B cell (primary cell): ENCODE data around the gene PPP1R18. TPM values are rescaled to one million over a fixed set of nuclear protein-coding genes. Genes with fewer than 3 reads are reported as not detected.

Experiments used
- ATAC-seq: fragments of 200-7000 bp; cut with Tn5 transposase; one replicate; pipeline ENCODE4 v1.10.0; 2021; ENCODE audit warnings: low read depth, mild to moderate bottlenecking, moderate number of reproducible peaks, moderate library complexity
- CTCF ChIA-PET: fragments of 350-600 bp; sonication (Branson Sonifier 250); formaldehyde crosslinking; loops from one replicate; lab custom pipeline; 2021; ENCODE audit warnings: antibody characterized with exemption, inconsistent platforms; lab: Charles Lee
- POLR2A ChIA-PET: fragments of 350-600 bp; sonication (Branson Sonifier 250); formaldehyde crosslinking; loops from one replicate; lab custom pipeline; 2021; ENCODE audit warnings: antibody characterized with exemption; lab: Charles Lee
- DNase-seq: peaks from one replicate; pipeline ENCODE4 v3.0.0; 2013
- H2AFZ ChIP-seq: 2 replicates; pipeline ENCODE4 v1.6.1; 2012; ENCODE audit warnings: mild to moderate bottlenecking, low read depth, low read length; ENCODE audit not compliant: insufficient read depth, poor library complexity, severe bottlenecking
- H3K27ac ChIP-seq, 2 donors: 1 replicate in 1 of 2; 2 replicates in 1 of 2; pipeline ENCODE4 v1.5.1; 2012 to 2013; ENCODE audit warnings: low read length in 2 of 2, mild to moderate bottlenecking in 2 of 2, moderate library complexity in 1 of 2
- H3K27me3 ChIP-seq, 4 experiments: fragments of 200-600 bp in 1 of 4; sonication (generic) in 1 of 4; replicated peaks in 1 of 4; 1 replicate in 2 of 4; 2 replicates in 2 of 4; pipeline versions ENCODE4 v1.6.1 to v1.7.0; 2013 to 2016; ENCODE audit warnings: low read length in 3 of 4, mild to moderate bottlenecking in 2 of 4, mixed read lengths in 1 of 4, moderate library complexity in 1 of 4; ENCODE audit not compliant: insufficient read depth in 4 of 4, control insufficient read depth in 3 of 4; ENCODE audit errors: control extremely low read depth in 1 of 4
- H3K36me3 ChIP-seq, 2 experiments: replicated peaks in 1 of 2; 1 replicate in 1 of 2; 2 replicates in 1 of 2; pipeline versions ENCODE4 v1.6.1 to v1.7.1; 2013; ENCODE audit warnings: low read length in 1 of 2; ENCODE audit not compliant: insufficient read depth in 2 of 2, control insufficient read depth in 1 of 2; ENCODE audit errors: control extremely low read depth in 1 of 2, extremely low read depth in 1 of 2
- H3K4me1 ChIP-seq, 2 donors: fragments of 200-600 bp in 1 of 2; sonication (generic) in 1 of 2; 1 replicate in 1 of 2; 2 replicates in 1 of 2; pipeline versions ENCODE4 v1.5.1 to v1.6.1; 2013 to 2017; ENCODE audit warnings: low read length in 2 of 2; ENCODE audit not compliant: control insufficient read depth in 2 of 2, insufficient read depth in 2 of 2
- H3K4me2 ChIP-seq: replicated peaks from 2 replicates; pipeline ENCODE3; 2012; ENCODE audit warnings: mild to moderate bottlenecking, low read depth, low read length; ENCODE audit not compliant: poor library complexity, severe bottlenecking
- H3K4me3 ChIP-seq, 5 experiments: fragments of 200-600 bp in 1 of 5; sonication (generic) in 1 of 5; 1 replicate in 3 of 5; 2 replicates in 2 of 5; pipeline versions ENCODE4 v1.5.1 to v1.7.0; 2011 to 2016; ENCODE audit warnings: low read length in 4 of 5, mild to moderate bottlenecking in 4 of 5, low read depth in 2 of 5, control low read depth in 1 of 5, moderate library complexity in 1 of 5; ENCODE audit not compliant: insufficient read depth in 1 of 5; ENCODE audit errors: control extremely low read depth in 1 of 5, extremely low read depth in 1 of 5
- H3K79me2 ChIP-seq: fragments of 200-600 bp; sonication (generic); one replicate; pipeline ENCODE4 v1.6.0; 2016; ENCODE audit warnings: low read length; ENCODE audit not compliant: control insufficient read depth, insufficient read depth
- H3K9ac ChIP-seq: fragments of 200-600 bp; sonication (generic); 2 replicates; pipeline ENCODE4 v1.6.1; 2017; ENCODE audit warnings: mild to moderate bottlenecking, low read length, moderate library complexity
- H3K9me3 ChIP-seq, 3 donors: one replicate each; pipeline versions ENCODE4 v1.6.1 to v1.7.1; 2013; ENCODE audit warnings: low read length in 2 of 3; ENCODE audit not compliant: control insufficient read depth in 2 of 3, insufficient read depth in 1 of 3; ENCODE audit errors: control extremely low read depth in 1 of 3
- H4K20me1 ChIP-seq: 2 replicates; pipeline ENCODE4 v1.6.0; 2012; ENCODE audit warnings: mild to moderate bottlenecking, low read length; ENCODE audit not compliant: insufficient read depth, control insufficient read depth, poor library complexity, severe bottlenecking
- H3K27ac Mint-ChIP-seq: one replicate; pipeline ENCODE4 v1.8.0; 2021; ENCODE audit warnings: mixed read lengths
- H3K27me3 Mint-ChIP-seq: one replicate; pipeline ENCODE4 v1.8.0; 2021; ENCODE audit warnings: mixed read lengths
- H3K4me1 Mint-ChIP-seq: one replicate; pipeline ENCODE4 v1.8.0; 2021; ENCODE audit warnings: mixed read lengths
- H3K4me3 Mint-ChIP-seq: one replicate; pipeline ENCODE4 v1.8.0; 2021; ENCODE audit warnings: mixed read lengths
- H3K9me3 Mint-ChIP-seq: one replicate; pipeline ENCODE4 v1.8.0; 2022; ENCODE audit warnings: mixed read lengths; ENCODE audit not compliant: insufficient read depth
- EZH2 ChIP-seq: IDR thresholded peaks from 2 replicates; pipeline ENCODE4 v1.6.1; 2012; ENCODE audit warnings: borderline replicate concordance, low read depth, mild to moderate bottlenecking, moderate library complexity, low read length; ENCODE audit not compliant: insufficient read depth, poor library complexity, severe bottlenecking
- WGBS: methylation state at CpG from one replicate; pipeline ENCODE4 v1.1.5; 2013; ENCODE audit warnings: missing lambda C conversion rate; ENCODE audit not compliant: insufficient coverage; 5-methylcytosine and 5-hydroxymethylcytosine counted together
- intact Hi-C: fragments of 100-400 bp; cut with micrococcal nuclease; formaldehyde crosslinking; loops from one replicate; pipeline ENCODE4 v1.10.0; 2022
- polyA plus RNA-seq: library from polyadenylated mRNA; depleted of rRNA; stranded (reverse); fragments of >200 nt; gene quantifications from 2 replicates; pipeline ENCODE4 v1.2.3, GENCODE V29; 2012
- total RNA-seq, 2 donors: library from RNA; stranded (reverse); fragments of 120-200 nt in 1 of 2; gene quantifications; 1 replicate in 1 of 2; 2 replicates in 1 of 2; pipeline versions ENCODE4 v1.2.3 to v1.2.4, GENCODE V29; 2013 to 2022
- TF ChIP-seq, protein P1 (sequence below): fragments of 200-600 bp; IDR thresholded peaks from one replicate; pipeline ENCODE4 v1.8.0; 2022; ENCODE audit warnings: antibody characterized with exemption, mild to moderate bottlenecking

The PPP1R18 gene
- total and polyA plus RNA-seq, 2 donors (not counting 1 experiment from before 2014, with no cell fraction given) = 113 to 125 TPM

DNA sequence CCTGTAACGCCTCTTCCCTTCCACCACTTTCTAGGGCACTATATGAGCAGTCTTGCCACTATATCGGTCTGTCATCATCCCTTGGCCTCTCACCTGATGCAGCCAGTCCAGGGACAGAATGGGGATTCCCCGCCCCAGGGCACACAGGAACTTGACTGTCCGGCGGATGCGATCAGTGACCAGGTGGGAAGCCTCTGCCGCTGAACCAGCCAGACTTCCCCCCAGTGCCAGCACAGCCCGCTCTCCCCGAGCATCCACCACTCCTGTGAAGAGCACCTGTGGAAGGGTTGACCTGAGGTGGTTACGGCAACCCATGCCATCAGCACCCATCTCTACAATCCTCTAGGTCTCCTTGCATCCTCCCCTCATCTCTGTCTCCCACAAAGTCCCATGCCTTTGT, 16.6 kb upstream of the PPP1R18 start:
- POLR2A ChIA-PET = no interaction called here
- no peak for ATAC-seq
- intact Hi-C loops = no loop called here

DNA sequence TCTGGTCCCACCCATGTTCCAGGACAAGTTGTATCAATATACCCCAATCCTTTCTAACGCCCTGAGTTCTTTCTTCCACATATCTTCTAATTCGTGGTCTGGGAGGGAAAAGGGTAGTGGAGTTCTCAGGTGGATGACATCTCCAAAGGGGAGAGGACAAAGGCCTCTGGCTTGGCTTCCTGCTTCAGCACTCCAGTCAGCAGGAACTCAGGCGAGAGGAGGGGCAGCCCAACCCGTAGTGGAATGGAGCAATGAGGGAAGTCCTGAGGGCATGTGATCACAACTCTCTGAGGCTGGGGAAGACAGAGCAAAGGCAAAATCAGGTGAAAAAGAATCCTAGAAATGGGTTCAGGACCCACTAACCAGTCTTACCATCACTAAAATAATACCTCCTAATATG, 13.9 kb upstream of the PPP1R18 start:
- no peaks in the 10 kb centered on the region for H3K27me3 Mint-ChIP-seq
- Histone ChIP-seq H3K9me3 (no peaks in the 10 kb centered on the region), H3K9ac (no peak overlapping the region), H3K27ac (no peak overlapping the region), H3K4me2 (no peak overlapping the region), H4K20me1 (no peaks in the 10 kb centered on the region), H3K36me3 (peaks cover 0 to 17% of the 10 kb centered on the region in 2 experiments), H2AFZ (no peak overlapping the region), H3K4me3 (no peak overlapping the region), H3K79me2 (peaks cover 3% of the 10 kb centered on the region), H3K27me3 (no peaks in the 10 kb centered on the region), H3K4me1 (no peaks in the 10 kb centered on the region)
- H3K9me3 Mint-ChIP-seq = no peaks in the 10 kb centered on the region
- no CpG with 5 or more reads among the region's 4 CpGs for WGBS
- TF ChIP-seq EZH2 = no peak
- TF ChIP-seq, protein P1, sequence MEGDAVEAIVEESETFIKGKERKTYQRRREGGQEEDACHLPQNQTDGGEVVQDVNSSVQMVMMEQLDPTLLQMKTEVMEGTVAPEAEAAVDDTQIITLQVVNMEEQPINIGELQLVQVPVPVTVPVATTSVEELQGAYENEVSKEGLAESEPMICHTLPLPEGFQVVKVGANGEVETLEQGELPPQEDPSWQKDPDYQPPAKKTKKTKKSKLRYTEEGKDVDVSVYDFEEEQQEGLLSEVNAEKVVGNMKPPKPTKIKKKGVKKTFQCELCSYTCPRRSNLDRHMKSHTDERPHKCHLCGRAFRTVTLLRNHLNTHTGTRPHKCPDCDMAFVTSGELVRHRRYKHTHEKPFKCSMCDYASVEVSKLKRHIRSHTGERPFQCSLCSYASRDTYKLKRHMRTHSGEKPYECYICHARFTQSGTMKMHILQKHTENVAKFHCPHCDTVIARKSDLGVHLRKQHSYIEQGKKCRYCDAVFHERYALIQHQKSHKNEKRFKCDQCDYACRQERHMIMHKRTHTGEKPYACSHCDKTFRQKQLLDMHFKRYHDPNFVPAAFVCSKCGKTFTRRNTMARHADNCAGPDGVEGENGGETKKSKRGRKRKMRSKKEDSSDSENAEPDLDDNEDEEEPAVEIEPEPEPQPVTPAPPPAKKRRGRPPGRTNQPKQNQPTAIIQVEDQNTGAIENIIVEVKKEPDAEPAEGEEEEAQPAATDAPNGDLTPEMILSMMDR = no peak
- no peak for ATAC-seq
- no peak overlapping the region for H3K4me3 Mint-ChIP-seq
- intact Hi-C loops = no loop called here
- no peak for DNase-seq
- H3K4me1 Mint-ChIP-seq = no peaks in the 10 kb centered on the region
- POLR2A ChIA-PET = no interaction called here
- H3K27ac Mint-ChIP-seq = no peak overlapping the region
- CTCF ChIA-PET = interaction anchor here (0.9 to 2.5 kb wide), 3 partner anchors 12 to 24 kb away, joined by 3 to 9 read pairs (median 3); no protein-coding TSS in a partner anchor

More for the DNA sequence above, 16.6 kb upstream of the PPP1R18 start:
- H3K36me3 ChIP-seq = peaks cover 0 to 32% of the 10 kb centered on the region in 2 experiments
- no peak overlapping the region for H3K27ac Mint-ChIP-seq
- no peaks in the 10 kb centered on the region for H3K4me1 ChIP-seq
- WGBS = 92% methylated on average over 9 of the region's 10 CpGs
- no peak overlapping the region for H3K4me3 ChIP-seq
- H3K27ac ChIP-seq = no peak overlapping the region
- no peak overlapping the region for H2AFZ ChIP-seq
- TF ChIP-seq, protein P1 = no peak
- no peak for TF ChIP-seq EZH2
- H3K27me3 ChIP-seq = no peaks in the 10 kb centered on the region
- no peaks in the 10 kb centered on the region for H3K9me3 ChIP-seq
- no peaks in the 10 kb centered on the region for H3K4me1 Mint-ChIP-seq
- no peaks in the 10 kb centered on the region for H3K27me3 Mint-ChIP-seq
- no peak overlapping the region for H3K9ac ChIP-seq
- no peaks in the 10 kb centered on the region for H3K9me3 Mint-ChIP-seq
- DNase-seq = no peak
- no peak overlapping the region for H3K4me2 ChIP-seq
- H4K20me1 ChIP-seq = no peaks in the 10 kb centered on the region
- peaks cover 5% of the 10 kb centered on the region for H3K79me2 ChIP-seq
- H3K4me3 Mint-ChIP-seq = no peak overlapping the region
- CTCF ChIA-PET = interaction anchor here (4.1 kb wide), 1 partner anchor 25 kb away, joined by 15 read pairs; no protein-coding TSS in a partner anchor
